ENCODE results near the gene HAGH. TPM values are rescaled to one million over a fixed set of nuclear protein-coding genes. Genes with fewer than 3 reads are reported as not detected.
A peak's percentile ranks its signal among the peaks of the same experiment; 100 is the strongest.

Gene HAGH
- total RNA-seq, 1 experiment from 2014 or later = 85.2 TPM

DNA sequence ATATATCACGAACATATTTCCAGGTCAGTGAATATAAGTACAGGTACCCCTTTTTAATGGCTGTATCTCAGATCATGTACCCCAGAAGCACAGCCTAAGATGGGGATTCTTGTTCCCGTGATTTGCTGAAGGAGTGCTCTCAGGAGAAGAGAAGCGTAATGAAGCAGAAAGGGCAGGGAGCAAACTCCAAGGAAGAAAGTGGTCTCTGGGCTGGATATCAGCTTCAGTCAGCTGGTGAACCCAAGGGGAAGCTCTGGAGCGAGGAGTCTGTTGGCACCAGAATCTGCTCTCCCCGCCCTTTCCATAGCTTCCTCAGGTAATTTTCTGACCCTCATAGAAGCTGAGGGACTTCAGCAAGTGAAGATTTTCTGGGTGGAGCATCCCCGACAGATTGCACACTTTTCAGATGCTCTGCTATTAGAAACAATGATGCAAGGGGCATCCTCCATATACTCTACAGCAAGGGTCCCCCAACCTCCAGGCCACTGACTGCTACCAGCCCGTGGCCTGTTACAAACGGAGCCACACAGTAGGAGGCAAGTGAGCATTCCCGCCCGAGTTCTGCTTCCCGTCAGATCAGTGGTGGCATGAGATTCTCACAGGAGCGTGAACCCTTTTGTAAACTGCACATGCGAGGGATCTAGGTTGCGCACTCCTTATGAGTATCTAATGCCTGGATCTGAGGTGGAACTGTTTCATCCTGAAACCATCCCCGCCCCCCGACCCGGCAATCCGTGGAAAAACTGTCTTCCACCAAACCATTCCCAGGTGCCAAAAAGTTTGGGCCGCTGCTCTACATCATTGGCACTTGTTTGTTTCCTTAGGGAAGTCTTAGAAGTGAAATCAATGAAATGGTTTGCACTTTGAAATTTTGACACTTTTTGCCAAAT is 4.8 kb upstream of the HAGH start:
- no peak for DNase-seq (ENCODE audit: low spot score)

DNA sequence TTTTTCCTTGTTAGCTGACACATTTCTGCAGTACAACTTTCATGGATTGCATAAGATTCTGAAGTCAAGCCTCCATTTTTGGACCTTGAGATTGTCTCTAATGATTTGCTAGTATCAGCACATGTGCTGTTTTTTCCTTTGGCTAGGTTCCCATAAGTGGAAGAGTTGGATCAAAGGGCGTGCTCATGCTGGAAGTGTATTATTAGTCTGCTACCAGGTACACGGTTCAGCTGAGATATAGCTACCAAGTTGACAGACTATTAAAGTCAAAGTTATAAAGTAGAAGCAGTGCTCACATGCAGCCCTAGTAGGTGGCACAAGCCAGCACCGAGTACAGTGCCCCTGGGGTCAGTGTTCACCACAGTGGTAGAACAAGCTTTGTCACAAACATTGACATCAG is 3.6 kb upstream of the HAGH start:
- no peak for DNase-seq (ENCODE audit: low spot score)

DNA sequence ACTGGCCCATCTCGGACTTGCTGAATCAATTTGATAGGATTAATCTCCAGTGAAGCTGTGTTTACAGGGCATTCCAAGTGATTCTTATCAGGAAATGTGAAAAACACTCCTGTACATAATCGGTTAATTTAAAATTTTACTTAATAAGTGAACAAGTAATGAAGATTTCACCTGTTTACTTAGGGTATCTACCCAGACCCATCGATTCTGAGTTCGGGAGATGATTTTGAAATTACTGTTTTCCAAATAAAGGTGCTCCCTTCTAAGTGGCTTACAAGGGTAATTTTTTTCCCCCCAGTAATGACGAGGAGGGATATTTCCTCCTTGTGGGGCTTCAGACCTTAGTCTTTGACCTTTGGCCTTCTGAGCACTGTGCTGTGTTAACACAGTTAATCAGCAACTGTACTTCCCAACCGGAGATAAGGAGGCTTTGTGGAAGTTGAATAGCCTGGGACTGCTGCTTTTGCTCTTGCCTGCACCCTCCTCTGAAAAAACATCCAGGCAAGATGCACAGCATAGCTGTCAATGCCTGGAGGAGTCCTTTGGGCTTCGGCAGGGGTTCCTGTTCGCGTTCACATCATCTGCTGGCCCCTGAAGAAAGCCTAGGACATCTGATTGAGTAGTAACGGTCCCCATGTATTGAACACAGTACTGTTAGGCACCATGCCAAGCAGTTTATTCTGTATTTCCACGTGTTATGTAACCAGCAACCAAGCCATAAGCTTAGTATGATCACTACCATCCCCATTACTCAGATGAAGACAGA is 2.2 kb upstream of the HAGH start:
- DNase-seq (ENCODE audit: low spot score) = peak; percentile 12

DNA sequence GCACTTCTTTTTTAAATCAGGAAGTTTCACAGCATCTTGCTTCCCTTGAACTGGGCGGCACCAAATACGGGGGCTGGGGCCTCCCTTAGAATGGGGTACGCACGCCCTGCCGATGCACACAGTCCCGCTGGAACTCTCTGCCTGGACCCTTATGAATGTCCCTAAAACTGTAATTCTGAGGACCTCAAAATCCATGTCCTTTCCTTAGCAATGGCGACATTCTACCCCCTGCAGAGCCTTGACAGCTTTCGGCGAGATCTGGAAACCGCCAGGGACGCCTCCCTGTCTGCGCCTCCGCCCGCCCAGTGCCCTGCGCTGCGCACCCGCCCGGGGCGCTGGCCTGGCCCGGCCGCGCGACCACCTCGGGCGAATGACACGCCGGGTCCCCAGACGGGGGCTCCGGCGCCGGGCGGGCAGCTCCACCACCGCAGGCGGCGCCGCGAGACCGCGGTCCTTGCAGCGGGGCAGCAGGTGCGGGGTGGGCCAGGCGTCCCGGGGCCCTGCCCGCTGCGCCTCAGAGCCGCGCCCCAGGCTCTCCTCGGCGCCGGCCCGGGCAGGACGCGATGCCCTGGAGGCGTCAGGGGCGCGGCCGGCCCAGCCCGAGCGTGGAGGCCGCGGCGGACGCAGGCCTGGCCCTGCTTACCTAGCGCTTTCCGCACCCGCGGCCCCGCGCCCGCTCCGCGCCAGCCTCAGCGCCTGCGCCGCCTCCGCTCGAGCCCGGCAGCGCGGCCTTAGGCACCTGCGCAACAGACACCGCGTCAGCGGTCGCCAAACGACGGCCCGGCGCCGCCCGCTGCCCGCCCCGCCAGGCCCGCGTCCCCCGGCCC is 548 bp downstream of the HAGH start:
- DNase-seq (ENCODE audit: low spot score) = peak; percentile 54

DNA sequence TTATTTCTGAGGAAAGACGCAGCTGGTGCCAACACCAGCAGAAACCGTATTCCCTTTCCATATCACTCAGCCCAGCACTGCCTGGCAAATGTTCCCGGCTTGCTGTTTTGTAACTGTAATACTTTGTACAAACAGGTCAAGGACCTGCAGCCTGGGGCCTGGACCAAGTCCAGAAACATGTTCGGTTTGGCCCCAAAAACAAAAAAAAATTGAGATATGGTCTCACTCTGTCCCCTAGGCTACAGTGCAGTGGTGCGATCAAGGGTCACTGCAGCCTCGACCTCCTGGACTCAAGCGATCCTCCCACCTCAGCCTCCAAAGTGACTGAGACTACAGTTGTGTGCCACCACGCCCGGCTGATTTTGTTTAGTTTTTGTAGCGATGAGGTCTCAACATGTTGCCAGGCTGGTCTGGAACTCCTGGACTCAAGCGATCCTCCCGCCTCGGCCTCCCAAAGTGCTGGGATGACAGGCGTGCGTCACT is 1.2 kb downstream of the HAGH start:
- no peak for DNase-seq (ENCODE audit: low spot score)

DNA sequence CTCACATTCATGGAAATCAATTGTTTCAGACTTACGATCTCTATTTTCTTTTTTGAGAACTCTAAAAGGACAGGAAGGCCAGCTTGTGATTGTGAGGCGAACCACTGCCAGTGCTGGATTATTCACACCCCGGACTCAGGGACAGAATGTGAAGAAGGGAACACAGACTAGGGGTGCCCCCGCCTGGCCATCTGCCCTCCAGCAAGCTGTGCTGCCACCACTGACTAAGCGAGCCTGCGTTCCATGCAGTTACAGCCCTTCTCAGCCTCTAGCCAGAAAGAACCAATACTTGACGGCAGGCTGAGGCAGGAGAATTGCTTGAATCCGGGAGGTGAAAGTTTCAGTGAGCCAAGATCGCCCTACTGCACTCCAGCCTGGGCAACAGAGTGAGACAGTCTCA is 2.8 kb downstream of the HAGH start:
- peak; percentile 80 for DNase-seq (ENCODE audit: low spot score)

DNA sequence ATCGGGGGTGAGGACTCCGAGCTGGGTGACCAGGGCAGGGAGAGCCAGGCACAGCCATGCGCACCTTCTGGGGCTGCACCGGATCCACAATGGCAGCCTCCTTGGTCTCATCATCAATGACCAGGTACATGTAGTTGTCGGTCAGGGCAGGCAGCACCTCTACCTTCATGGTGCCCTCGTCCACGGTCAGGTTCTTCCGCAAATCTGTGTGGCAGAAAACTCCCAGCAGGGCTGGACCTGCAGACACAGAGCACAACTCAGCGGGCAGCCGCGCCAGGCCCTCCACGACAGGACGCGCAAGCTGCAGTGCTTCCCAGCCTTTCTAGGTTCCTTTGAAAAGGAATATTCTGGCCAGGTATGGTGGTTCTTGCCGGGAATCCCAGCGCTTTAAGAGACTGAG is 3.8 kb downstream of the HAGH start:
- DNase-seq (ENCODE audit: low spot score) = no peak

DNA sequence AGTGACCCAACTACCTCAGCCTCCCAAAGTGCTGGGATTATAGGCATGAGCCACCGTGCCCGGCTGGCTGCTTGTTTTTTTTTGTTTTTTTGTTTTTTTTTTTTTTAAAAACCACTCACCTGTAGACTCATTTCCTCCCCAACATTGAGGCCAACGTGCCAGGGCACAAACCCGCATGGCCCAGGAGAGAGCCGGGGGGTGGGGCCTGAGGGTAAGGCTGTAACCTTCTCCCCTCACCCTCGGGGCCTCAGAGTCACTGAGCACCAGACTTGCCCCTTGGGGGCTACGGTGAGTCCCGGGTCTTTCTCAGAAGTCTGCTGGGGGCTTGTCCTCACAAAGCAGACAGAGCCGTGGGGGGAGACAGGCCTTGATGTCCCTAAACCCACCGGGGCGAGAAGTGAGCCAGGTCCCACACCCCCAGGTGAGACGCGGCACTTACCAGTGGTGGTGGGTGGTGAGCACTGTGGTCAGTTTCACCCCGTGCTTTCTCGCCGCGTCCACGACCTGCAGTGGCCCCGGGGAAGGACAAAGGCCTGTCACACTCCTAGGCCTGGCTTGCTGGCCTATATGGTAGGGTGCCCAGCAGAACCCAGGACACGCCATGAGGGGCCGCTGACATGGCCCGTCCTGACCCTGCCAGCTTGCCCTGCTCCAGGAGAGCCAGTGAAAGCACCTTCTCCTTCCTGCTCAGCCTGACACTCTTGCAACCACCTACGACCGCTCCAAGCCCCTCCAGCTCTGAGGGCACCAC is 4.6 kb downstream of the HAGH start:
- no peak for DNase-seq (ENCODE audit: low spot score)

DNA sequence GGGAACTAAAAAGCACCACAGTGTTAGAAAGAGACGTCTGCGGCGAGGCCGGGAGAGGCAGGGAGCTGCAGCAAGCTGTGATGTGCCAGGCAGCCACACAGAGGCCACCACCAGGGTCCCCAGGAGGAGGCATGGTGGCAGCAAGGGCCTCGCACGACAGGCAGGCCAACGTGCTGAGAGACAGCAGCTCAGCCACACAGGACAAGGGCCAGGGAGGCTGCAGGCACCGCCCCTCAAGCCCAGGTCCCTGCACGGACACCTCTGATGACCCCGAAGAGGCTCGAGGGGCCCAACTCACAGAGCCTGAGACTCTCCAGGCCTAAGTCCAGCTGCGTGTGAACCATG is 5.7 kb downstream of the HAGH start:
- DNase-seq (ENCODE audit: low spot score) = no peak

DNA sequence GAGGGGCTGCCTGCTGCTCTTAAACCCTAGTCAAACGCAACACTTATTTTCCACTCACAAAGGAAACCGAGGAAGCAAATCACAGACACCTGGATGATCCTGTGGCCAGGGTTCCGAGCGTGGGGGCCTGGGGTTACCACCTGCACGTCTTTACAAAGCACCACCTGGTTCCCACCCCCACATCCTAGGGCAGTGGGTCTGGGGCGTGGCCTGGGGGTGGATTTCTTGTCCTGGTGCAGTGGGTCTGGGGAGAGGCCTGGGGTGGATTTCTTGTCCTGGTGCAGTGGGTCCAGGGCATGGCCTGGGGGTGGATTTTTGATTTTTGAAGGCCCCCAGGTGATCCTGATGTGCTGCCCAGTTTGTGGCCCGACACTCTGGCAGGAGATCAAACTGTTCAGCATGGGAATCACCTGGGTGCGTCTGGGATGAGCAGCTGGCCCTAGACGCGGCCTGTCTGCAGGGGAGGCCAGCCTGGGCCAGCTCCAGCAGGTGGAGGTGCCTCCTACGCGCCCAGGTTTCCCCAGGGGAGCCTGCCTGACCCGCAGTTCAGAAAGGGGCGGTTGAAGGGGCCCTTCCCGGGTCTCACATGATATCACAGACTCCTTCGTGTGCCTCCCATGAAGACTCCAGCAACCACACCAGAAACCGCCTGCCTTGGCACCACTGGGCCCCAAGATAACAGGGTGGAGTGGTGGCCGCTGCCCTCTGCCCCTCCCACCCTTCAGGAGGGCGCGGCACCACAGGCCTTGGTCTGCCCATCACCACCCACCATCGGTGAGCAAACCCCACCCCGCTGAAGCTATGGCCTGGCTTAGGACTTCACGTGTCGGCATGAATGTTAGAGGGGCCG is 6.3 kb downstream of the HAGH start:
- DNase-seq (ENCODE audit: low spot score) = no peak

DNA sequence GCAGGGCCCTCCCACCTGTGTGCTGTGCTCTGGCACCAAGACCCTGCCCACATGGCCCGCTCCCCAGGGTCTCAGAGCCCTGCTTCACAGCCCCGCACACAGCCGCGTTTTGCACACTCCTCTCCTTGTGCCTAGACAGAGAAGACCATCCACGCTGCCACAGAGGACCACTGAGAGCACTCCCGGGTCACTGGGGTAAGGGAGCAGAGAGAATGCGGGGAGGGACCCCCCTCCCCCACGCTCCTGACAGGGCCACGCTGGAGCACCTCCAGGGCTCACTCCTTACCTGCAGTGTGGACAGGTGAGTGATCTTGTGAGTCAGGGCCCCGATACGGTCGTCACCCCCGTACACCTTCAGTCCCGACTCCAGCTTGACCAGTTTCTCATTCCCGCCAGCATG is 7.0 kb downstream of the HAGH start:
- DNase-seq (ENCODE audit: low spot score) = no peak

DNA sequence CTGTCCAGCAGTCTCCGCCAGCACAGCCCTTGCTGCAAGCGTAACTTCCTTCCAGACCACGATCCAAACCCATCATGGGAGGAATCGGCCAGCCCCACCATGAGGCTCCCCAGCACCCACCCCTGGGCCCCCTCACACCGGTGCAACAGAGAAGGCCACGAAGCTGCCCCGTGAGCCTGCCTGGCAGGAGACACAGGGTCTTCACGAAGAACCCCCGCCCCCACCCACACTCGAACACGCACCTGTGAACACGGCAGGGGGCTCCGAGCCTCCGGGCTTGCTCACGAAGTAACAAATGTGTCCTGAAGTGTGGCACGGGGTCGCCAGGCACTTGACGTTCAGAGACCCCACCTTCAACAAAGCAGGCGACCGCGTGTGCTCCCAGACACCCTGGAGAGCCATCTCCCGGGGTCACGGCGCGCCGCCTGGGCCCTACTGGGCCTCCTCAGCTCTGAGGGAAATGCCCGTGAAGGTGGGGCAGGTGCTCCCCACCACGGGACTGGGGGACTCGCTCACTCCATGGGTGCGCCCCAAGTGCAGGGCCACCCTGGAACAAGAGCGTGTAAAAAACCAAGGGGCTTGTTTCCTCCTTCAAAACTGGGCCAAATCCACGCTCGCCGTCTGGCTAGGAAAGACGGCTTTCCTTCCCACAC is 7.6 kb downstream of the HAGH start:
- DNase-seq (ENCODE audit: low spot score) = no peak

DNA sequence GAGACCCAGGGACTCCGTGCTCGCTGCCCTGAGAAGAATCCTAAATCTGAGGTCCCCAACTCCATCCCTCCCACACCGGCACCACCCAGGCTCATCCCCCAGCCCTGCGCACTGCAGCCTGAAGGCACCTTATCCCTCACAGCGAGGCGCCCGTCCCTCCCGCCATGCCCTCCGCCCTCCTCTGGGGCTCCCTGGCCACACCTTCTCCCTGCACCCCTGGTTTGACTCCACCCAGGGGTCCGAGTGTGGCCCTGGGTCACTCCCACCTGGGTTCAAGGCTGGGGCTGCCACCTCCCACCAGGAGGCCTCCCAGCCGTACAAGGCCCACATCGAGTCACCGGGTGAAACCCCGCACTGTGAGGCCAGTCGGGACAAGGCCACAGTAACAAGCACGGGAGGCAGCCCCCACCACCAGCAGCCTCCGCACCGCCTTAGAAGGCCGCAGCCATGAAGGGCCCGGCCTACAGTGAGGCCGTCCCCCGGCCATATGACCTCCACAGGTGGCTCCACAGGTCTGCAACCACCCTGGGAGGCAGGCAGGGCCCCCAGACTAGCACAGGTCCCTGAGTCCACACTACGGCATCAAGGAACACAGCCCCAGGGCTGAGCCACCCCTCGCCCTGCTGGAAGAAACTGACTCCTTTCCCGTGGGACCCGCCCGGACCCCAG is 8.3 kb downstream of the HAGH start:
- no peak for DNase-seq (ENCODE audit: low spot score)

DNA sequence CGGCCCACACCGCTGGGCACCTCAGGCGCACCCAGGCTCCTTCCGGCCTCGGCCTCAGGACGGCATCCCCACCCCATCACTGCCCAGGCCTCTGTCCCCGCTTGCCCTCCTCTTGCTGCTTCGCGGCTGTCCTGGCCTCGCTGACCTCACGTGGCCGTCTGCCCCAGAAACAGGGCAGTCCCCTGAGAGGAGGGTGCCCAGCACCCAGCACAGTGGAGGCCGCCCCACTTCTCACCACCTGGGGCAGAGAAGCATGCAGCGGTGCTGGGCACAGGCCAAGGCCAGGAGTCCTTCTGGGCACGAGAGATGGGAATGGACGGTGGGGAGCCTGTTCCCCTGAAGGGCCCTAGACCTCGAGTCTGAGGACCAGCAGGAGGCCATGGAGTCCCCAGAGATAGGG is 8.9 kb downstream of the HAGH start:
- no peak for DNase-seq (ENCODE audit: low spot score)

DNA sequence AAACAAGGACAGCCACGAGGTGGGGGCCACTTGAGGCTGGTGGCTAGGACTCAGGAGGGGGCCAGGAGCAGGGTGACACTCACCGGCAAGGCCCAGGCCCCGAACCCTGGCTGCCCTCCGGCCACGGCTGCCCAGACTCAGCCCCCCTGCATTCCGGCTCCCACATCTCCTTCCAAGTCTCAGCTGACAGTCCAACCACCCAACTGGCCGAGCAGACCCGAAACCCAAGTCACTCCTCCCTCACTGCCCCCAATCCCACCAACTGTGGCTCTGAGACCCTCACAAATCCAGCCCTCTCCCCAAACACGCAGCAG is 9.4 kb downstream of the HAGH start:
- DNase-seq (ENCODE audit: low spot score) = no peak

DNA sequence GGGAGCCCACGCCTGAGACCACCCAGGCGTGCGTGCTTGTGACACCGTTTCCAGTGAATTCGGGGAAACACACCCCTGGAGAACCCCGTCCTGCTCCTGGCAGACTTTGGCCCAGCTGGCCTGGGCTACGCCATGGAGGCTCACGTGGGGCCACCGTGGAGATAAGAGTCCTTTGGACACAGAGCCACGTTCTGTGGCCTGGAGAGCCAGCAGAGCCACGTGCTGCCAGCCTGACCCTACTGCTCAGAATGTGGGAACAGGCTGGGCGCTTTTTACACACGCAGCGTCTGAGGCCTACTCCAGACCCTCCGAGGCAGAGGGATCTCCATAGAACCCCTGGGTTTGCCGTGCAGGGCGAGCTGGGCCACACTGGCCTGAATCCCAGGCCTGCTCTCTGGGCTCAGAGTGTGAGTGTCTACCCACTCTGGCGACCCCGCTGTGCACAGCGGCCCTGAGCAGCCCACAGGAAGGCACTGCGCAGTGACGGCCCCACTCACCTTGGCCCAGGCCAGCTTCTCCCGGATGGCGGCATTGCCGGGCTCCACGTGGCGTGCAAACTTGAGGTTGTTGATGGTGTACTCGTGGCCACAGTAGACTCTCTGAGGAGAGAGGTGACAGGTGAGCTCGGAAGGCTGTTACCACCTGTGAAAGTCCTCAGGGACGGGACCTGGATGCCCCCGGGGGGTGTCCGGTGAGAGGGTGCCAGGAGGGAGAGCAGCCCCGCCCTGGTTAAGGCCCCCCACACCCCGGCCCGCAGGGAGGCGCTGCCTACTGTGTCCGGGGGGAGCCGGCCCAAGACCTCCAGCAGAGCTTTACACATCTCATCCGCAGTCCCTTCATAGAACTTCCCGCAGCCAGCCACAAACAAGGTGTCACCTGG is 10.0 kb downstream of the HAGH start:
- DNase-seq (ENCODE audit: low spot score) = no peak

DNA sequence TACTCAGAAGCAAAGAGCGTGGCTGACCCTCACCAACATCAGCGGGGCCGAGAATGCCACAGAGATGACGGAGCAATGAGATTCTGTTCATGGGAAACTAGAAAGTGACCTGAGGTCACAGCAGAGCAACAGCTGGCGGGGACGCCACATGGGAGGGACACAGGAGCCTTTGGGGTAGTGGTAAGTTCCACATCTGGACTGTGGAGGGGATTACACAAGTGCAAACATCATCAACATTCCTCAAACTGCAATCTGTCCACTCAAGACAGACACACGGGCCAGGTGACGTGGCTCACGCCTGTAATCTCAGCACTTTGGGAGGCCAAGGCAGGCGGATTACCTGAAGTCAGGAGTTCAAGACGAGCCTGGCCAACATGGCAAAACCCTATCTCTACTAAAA is 11.2 kb downstream of the HAGH start:
- DNase-seq (ENCODE audit: low spot score) = no peak

DNA sequence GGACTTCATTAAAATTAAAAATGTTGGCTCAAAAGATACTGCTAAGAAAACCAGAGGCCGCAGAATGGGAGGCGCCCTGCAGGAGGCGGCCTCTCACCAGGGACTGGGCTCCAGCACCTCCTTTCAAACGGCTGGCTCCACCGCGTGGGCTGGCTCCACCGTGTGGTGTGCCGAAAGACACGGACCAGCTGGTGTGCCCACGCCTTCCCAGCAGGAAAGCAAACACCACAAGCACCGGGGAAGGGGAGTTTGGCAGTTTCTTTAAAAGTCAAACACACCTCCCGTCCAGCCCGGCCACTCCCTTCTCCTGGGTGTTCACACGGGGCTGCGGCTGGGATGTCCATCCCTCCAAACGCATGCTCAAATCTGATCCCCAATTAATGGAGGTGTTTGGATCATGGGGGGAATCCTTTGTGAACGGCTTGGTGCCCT is 13.9 kb downstream of the HAGH start:
- peak; percentile 75 for DNase-seq (ENCODE audit: low spot score)

Data from HT-29 (cell line).